Neuronal stem cell (in vitro differentiated cells): ENCODE measurements around the gene SMAD6.
A peak's percentile ranks its signal among the peaks of the same experiment; 100 is the strongest.

Experiments used
- DNase-seq: peaks from one replicate; pipeline ENCODE4 v3.0.0-alpha.2; 2013; ENCODE audit warnings: low spot score
- H2AFZ ChIP-seq: one replicate; pipeline ENCODE4 v1.6.1; 2013; ENCODE audit warnings: mild to moderate bottlenecking, low read length, inconsistent platforms
- H2AK5ac ChIP-seq: 2 replicates; pipeline ENCODE4 v1.6.1; 2013; ENCODE audit warnings: low read depth, mild to moderate bottlenecking, inconsistent platforms, low read length, moderate library complexity, mixed read lengths
- H2BK120ac ChIP-seq: 2 replicates; pipeline ENCODE4 v1.6.1; 2013; ENCODE audit warnings: low read depth, mild to moderate bottlenecking, inconsistent platforms, low read length, moderate library complexity, mixed read lengths
- H2BK12ac ChIP-seq: one replicate; pipeline ENCODE4 v1.6.1; 2013; ENCODE audit warnings: low read length, inconsistent platforms
- H2BK15ac ChIP-seq: 2 replicates; pipeline ENCODE4 v1.6.1; 2013; ENCODE audit warnings: mild to moderate bottlenecking, low read length, inconsistent platforms, mixed read lengths
- H2BK5ac ChIP-seq: one replicate; pipeline ENCODE4 v1.6.1; 2013; ENCODE audit warnings: inconsistent platforms, mild to moderate bottlenecking, low read length, moderate library complexity
- H3K14ac ChIP-seq: one replicate; pipeline ENCODE4 v1.6.1; 2013; ENCODE audit warnings: low read length, inconsistent platforms
- H3K18ac ChIP-seq: 2 replicates; pipeline ENCODE4 v1.6.1; 2013; ENCODE audit warnings: low read length, inconsistent platforms
- H3K23ac ChIP-seq: 2 replicates; pipeline ENCODE4 v1.6.1; 2013; ENCODE audit warnings: low read depth, mild to moderate bottlenecking, mixed read lengths, low read length, inconsistent platforms; ENCODE audit not compliant: poor library complexity
- H3K27ac ChIP-seq: replicated peaks from 3 replicates; pipeline ENCODE4 v1.5.1; 2013; ENCODE audit warnings: low read length, inconsistent platforms
- H3K27me3 ChIP-seq, 3 experiments: 2 replicates each; pipeline ENCODE4 v1.6.1; 2013; ENCODE audit warnings: low read length in 3 of 3, mild to moderate bottlenecking in 2 of 3, inconsistent platforms in 1 of 3, low read depth in 1 of 3, mixed read lengths in 1 of 3, moderate library complexity in 1 of 3; ENCODE audit not compliant: control insufficient read depth in 3 of 3, insufficient read depth in 3 of 3
- H3K36me3 ChIP-seq, 2 donors: replicated peaks in 1 of 2; 2 replicates each; pipeline ENCODE4 v1.6.1; 2013; ENCODE audit warnings: low read length in 2 of 2; ENCODE audit not compliant: control insufficient read depth in 2 of 2, insufficient read depth in 2 of 2
- H3K4ac ChIP-seq: 2 replicates; pipeline ENCODE4 v1.6.1; 2013; ENCODE audit warnings: inconsistent platforms, mild to moderate bottlenecking, low read length, moderate library complexity
- H3K4me1 ChIP-seq, 2 donors: 1 replicate in 1 of 2; 2 replicates in 1 of 2; pipeline ENCODE4 v1.6.1; 2013; ENCODE audit warnings: low read length in 2 of 2, low read depth in 1 of 2; ENCODE audit not compliant: control insufficient read depth in 2 of 2, insufficient read depth in 1 of 2
- H3K4me2 ChIP-seq: one replicate; pipeline ENCODE4 v1.6.1; 2013; ENCODE audit warnings: mild to moderate bottlenecking, low read length, inconsistent platforms; ENCODE audit not compliant: insufficient read depth, poor library complexity, severe bottlenecking
- H3K4me3 ChIP-seq, 2 donors: 2 replicates each; pipeline ENCODE4 v1.5.1; 2013; ENCODE audit warnings: low read length in 2 of 2, mild to moderate bottlenecking in 2 of 2, inconsistent platforms in 1 of 2, moderate library complexity in 1 of 2
- H3K79me1 ChIP-seq: one replicate; pipeline ENCODE4 v1.6.1; 2013; ENCODE audit warnings: low read depth, mild to moderate bottlenecking, inconsistent platforms, low read length, moderate library complexity
- H3K9ac ChIP-seq: one replicate; pipeline ENCODE4 v1.6.1; 2013; ENCODE audit warnings: mild to moderate bottlenecking, low read depth, low read length, inconsistent platforms; ENCODE audit not compliant: poor library complexity
- H3K9me3 ChIP-seq, 2 donors: replicated peaks in 1 of 2; 2 replicates each; pipeline versions ENCODE3 to v1.6.1; 2013; ENCODE audit warnings: low read length in 2 of 2, mild to moderate bottlenecking in 2 of 2, inconsistent platforms in 1 of 2, low read depth in 1 of 2, mixed read lengths in 1 of 2, moderate library complexity in 1 of 2; ENCODE audit not compliant: control insufficient read depth in 2 of 2, insufficient read depth in 1 of 2
- H4K8ac ChIP-seq: one replicate; pipeline ENCODE4 v1.6.1; 2013; ENCODE audit warnings: low read depth, mild to moderate bottlenecking, inconsistent platforms, low read length, moderate library complexity
- H4K91ac ChIP-seq: one replicate; pipeline ENCODE4 v1.6.1; 2013; ENCODE audit warnings: low read length, low read depth, mild to moderate bottlenecking, inconsistent platforms; ENCODE audit not compliant: poor library complexity
- WGBS, 2 donors: extraction: QIAGEN DNeasy Blood & Tissue Kit; methylation state at CpG; one replicate each; pipeline ENCODE4 v1.1.7; 2013; ENCODE audit warnings: missing lambda C conversion rate in 2 of 2, mixed read lengths in 1 of 2; ENCODE audit not compliant: insufficient read length in 2 of 2, insufficient replicate concordance in 1 of 2; ENCODE audit errors: extremely low coverage in 2 of 2; 5-methylcytosine and 5-hydroxymethylcytosine counted together

Gene SMAD6

GRCh38 chr15:66783725-66784124 lies 81.7 kb downstream of the SMAD6 start:
- Histone ChIP-seq H3K36me3 (no peaks in the 10 kb centered on the region), H3K27ac (no peak overlapping the region), H3K9me3 (no peaks in the 10 kb centered on the region)

DNA sequence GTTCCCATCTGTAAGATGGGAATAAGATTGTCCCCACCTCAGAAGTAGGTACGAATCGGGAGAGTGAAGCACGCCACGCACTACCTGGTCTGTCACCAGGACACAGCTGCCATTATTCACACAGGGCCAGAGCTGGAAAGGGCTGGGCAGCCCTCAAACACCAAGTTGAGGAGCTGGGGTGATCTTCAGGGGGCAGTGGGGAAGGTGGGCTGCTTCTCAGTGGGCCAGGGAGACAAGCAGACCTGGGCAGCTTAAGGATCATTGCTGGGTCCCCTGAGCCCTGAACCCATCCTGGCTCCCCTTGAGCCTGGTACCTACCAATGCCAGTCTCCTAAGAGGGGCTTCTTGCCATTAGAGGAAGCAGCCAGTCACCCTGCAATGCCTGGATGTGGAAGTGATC lies 82.1 kb downstream of the SMAD6 start:
- DNase-seq: no peak
- H3K18ac ChIP-seq: peak overlapping the region; percentile 5
- peaks cover 7 to 11% of the 10 kb centered on the region in 2 donors for H3K4me1 ChIP-seq
- H3K4me2 ChIP-seq: no peak overlapping the region
- no peak overlapping the region for H2BK120ac ChIP-seq
- H2BK15ac ChIP-seq: peak overlapping the region; percentile 42
- H3K36me3 ChIP-seq: no peaks in the 10 kb centered on the region
- H2AK5ac ChIP-seq: peak overlapping the region; percentile 43
- H3K4ac ChIP-seq: peak overlapping the region; percentile 14
- H2AFZ ChIP-seq: no peak overlapping the region
- H3K14ac ChIP-seq: no peak overlapping the region
- H2BK5ac ChIP-seq: no peak overlapping the region
- H3K4me3 ChIP-seq: no peak overlapping the region
- peak overlapping the region; percentile 80 for H3K23ac ChIP-seq
- H2BK12ac ChIP-seq: no peak overlapping the region
- no peak overlapping the region for H3K9ac ChIP-seq
- no peaks in the 10 kb centered on the region for H3K9me3 ChIP-seq
- H3K79me1 ChIP-seq: peaks cover 2% of the 10 kb centered on the region
- no peaks in the 10 kb centered on the region for H3K27me3 ChIP-seq
- H4K8ac ChIP-seq: no peak overlapping the region
- H4K91ac ChIP-seq: no peak overlapping the region
- no peak overlapping the region for H3K27ac ChIP-seq
- no CpG with 5 or more reads among the region's 4 CpGs for WGBS, 2 donors

More at GRCh38 chr15:66783725-66784124, 81.7 kb downstream of the SMAD6 start:
- H4K8ac ChIP-seq: no peak overlapping the region
- no peak overlapping the region for H2BK5ac ChIP-seq
- H2AK5ac ChIP-seq: peak overlapping the region; percentile 43
- no peak overlapping the region for H3K4ac ChIP-seq
- H2BK15ac ChIP-seq: peak overlapping the region; percentile 42
- H3K4me3 ChIP-seq: no peak overlapping the region
- H3K9ac ChIP-seq: no peak overlapping the region
- peaks cover 2% of the 10 kb centered on the region for H3K79me1 ChIP-seq
- WGBS, 2 donors: no CpG with 5 or more reads among the region's 7 CpGs
- H3K27me3 ChIP-seq: no peaks in the 10 kb centered on the region
- no peak for DNase-seq
- no peak overlapping the region for H3K14ac ChIP-seq
- no peak overlapping the region for H2BK120ac ChIP-seq
- H2BK12ac ChIP-seq: no peak overlapping the region
- peak overlapping the region; percentile 71 for H3K18ac ChIP-seq
- no peak overlapping the region for H3K23ac ChIP-seq
- no peak overlapping the region for H4K91ac ChIP-seq
- H3K4me2 ChIP-seq: no peak overlapping the region
- no peak overlapping the region for H2AFZ ChIP-seq
- peaks cover 7 to 12% of the 10 kb centered on the region in 2 donors for H3K4me1 ChIP-seq

DNA sequence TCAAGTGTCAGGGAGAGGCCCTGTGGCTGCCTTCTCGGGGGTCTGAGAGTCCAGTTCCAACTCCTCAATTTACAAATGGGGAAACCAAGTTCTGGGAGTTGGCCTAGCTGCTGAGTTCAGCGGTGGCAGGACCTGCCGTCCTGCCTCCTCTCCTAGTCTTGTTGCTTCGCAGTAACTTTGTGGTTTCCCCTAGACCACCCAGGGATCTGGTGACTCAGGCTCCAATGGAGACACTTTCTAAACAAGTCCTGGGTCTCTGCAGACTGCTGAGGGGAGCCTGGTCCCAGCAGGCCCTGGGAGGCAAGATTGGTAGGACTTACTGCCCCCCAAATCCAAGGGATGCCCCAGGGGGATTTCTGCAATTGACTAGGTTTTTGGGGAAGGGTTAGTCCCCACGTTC lies 83.6 kb downstream of the SMAD6 start:
- no peak overlapping the region for H3K9ac ChIP-seq
- no CpG with 5 or more reads among the region's 5 CpGs for WGBS, 2 donors

GRCh38 chr15:66786222-66786621 lies 84.2 kb downstream of the SMAD6 start:
- Histone ChIP-seq H3K4me2 (no peak overlapping the region), H2BK12ac (no peak overlapping the region), H3K4me1 (peaks cover 0 to 3% of the 10 kb centered on the region in 2 donors), H3K27me3 (no peaks in the 10 kb centered on the region), H3K9ac (no peak overlapping the region), H3K36me3 (no peaks in the 10 kb centered on the region), H2AFZ (no peak overlapping the region), H4K91ac (no peak overlapping the region), H3K4ac (no peak overlapping the region), H2BK5ac (no peak overlapping the region), H3K23ac (no peak overlapping the region), H2AK5ac (no peak overlapping the region), H3K18ac (no peak overlapping the region), H3K27ac (no peak overlapping the region), H3K14ac (no peak overlapping the region), H2BK120ac (no peak overlapping the region), H4K8ac (no peak overlapping the region), H2BK15ac (no peak overlapping the region), H3K79me1 (no peaks in the 10 kb centered on the region), H3K4me3 (no peak overlapping the region), H3K9me3 (no peaks in the 10 kb centered on the region)
- no peak for DNase-seq
- no CpG with 5 or more reads among the region's 4 CpGs for WGBS, 2 donors

More for the DNA sequence above, 83.6 kb downstream of the SMAD6 start:
- Histone ChIP-seq H3K4me1 (peaks cover under 1 to 3% of the 10 kb centered on the region in 2 donors), H2AFZ (no peak overlapping the region), H3K9me3 (no peaks in the 10 kb centered on the region), H3K14ac (no peak overlapping the region), H2BK12ac (no peak overlapping the region), H3K4me3 (no peak overlapping the region), H2BK15ac (no peak overlapping the region), H3K18ac (no peak overlapping the region), H3K23ac (no peak overlapping the region), H4K8ac (no peak overlapping the region), H2BK5ac (no peak overlapping the region), H2AK5ac (no peak overlapping the region), H3K79me1 (no peaks in the 10 kb centered on the region), H2BK120ac (no peak overlapping the region), H4K91ac (no peak overlapping the region), H3K27me3 (no peaks in the 10 kb centered on the region), H3K4me2 (no peak overlapping the region), H3K27ac (no peak overlapping the region), H3K36me3 (no peaks in the 10 kb centered on the region), H3K4ac (no peak overlapping the region)
- no peak for DNase-seq
